ENCODE results near the gene RPS18. TPM values are rescaled to one million over a fixed set of nuclear protein-coding genes. Genes with fewer than 3 reads are reported as not detected.

The RPS18 gene
- polyA plus RNA-seq, 1 of the 3 experiments (the other 2 are of a cell fraction): 12,112 TPM

GRCh38 chr6:33320315-33321181, 48.7 kb downstream of the RPS18 start:
- no peak overlapping the region for H2AFZ ChIP-seq (ENCODE audit: low read depth)
- peaks cover 45% of the 10 kb centered on the region for H3K79me2 ChIP-seq (ENCODE audit: insufficient read depth)
- H3K9me2 ChIP-seq: no peaks in the 10 kb centered on the region
- ChIA-PET POLR2A (interaction anchor here (0.8 kb wide), 1 partner anchor 48 kb away, joined by 3 read pairs; the partner anchor contains the start of gene RPS18), CTCF (interaction anchor here (0.6 to 4.5 kb wide), 4 partner anchors 23 to 380 kb away, joined by 3 to 16 read pairs (median 6); no protein-coding TSS in a partner anchor)
- peak overlapping the region; percentile 54 to 88 for H3K27ac ChIP-seq (ENCODE audit: low read depth in 2 of 2, low read length in 1 of 2)
- H3K27me3 ChIP-seq (ENCODE audit: insufficient read depth): no peaks in the 10 kb centered on the region
- H4K20me1 ChIP-seq (ENCODE audit: insufficient read depth): no peaks in the 10 kb centered on the region
- TF ChIP-seq, protein P1, sequence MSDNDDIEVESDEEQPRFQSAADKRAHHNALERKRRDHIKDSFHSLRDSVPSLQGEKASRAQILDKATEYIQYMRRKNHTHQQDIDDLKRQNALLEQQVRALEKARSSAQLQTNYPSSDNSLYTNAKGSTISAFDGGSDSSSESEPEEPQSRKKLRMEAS (IDR thresholded peaks at IDR 0.05; ENCODE audit: low read depth): peak; percentile 85
- TF ChIP-seq NFIC (IDR thresholded peaks at IDR 0.05; ENCODE audit: borderline replicate concordance) (peak; percentile 73), FOSL2 (IDR thresholded peaks at IDR 0.05; ENCODE audit: borderline replicate concordance, low read depth) (peak; percentile 60; the same call in 1 of the 2 replicates), EZH2phosphoT487 (IDR thresholded peaks at IDR 0.05; ENCODE audit: borderline replicate concordance, low read depth) (no peak), JUND (IDR thresholded peaks at IDR 0.05) (peak; percentile 58; the same call in 1 of the 2 replicates), TCF12 (IDR thresholded peaks at IDR 0.05) (peak; percentile 26; the same call in 1 of the 2 replicates), RFX5 (IDR thresholded peaks at IDR 0.05; ENCODE audit: low read length) (no peak)
- TF ChIP-seq, protein P2, sequence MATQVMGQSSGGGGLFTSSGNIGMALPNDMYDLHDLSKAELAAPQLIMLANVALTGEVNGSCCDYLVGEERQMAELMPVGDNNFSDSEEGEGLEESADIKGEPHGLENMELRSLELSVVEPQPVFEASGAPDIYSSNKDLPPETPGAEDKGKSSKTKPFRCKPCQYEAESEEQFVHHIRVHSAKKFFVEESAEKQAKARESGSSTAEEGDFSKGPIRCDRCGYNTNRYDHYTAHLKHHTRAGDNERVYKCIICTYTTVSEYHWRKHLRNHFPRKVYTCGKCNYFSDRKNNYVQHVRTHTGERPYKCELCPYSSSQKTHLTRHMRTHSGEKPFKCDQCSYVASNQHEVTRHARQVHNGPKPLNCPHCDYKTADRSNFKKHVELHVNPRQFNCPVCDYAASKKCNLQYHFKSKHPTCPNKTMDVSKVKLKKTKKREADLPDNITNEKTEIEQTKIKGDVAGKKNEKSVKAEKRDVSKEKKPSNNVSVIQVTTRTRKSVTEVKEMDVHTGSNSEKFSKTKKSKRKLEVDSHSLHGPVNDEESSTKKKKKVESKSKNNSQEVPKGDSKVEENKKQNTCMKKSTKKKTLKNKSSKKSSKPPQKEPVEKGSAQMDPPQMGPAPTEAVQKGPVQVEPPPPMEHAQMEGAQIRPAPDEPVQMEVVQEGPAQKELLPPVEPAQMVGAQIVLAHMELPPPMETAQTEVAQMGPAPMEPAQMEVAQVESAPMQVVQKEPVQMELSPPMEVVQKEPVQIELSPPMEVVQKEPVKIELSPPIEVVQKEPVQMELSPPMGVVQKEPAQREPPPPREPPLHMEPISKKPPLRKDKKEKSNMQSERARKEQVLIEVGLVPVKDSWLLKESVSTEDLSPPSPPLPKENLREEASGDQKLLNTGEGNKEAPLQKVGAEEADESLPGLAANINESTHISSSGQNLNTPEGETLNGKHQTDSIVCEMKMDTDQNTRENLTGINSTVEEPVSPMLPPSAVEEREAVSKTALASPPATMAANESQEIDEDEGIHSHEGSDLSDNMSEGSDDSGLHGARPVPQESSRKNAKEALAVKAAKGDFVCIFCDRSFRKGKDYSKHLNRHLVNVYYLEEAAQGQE (IDR thresholded peaks at IDR 0.05; ENCODE audit: low read depth, low read length): no peak
- H3F3A ChIP-seq (replicated peaks; ENCODE audit: insufficient read depth): peaks cover 49% of the 10 kb centered on the region
- WGBS (ENCODE audit: low lambda C conversion rate): 30% methylated on average over 26 of the region's 32 CpGs
- no peak for DNase-seq
- H3K4me1 ChIP-seq (ENCODE audit: control insufficient read depth in 1 of 2, insufficient read depth in 2 of 2, low read depth in 1 of 2, low read length in 1 of 2): peaks cover 35 to 51% of the 10 kb centered on the region in 2 experiments; a peak in 3 of 4 replicates
- peak overlapping the region; percentile 79 to 91 for H3K4me3 ChIP-seq (ENCODE audit: low read depth in 2 of 2, low read length in 1 of 2)
- peaks cover 19 to 27% of the 10 kb centered on the region in 2 experiments for H3K36me3 ChIP-seq (replicated peaks in 1 of 2; ENCODE audit: control insufficient read depth in 1 of 2, insufficient read depth in 2 of 2, low read length in 1 of 2)
- peak overlapping the region; percentile 99 for H3K4me2 ChIP-seq
- no peaks in the 10 kb centered on the region for H3K9me3 ChIP-seq
- peak overlapping the region; percentile 87 for H3K9ac ChIP-seq

DNA sequence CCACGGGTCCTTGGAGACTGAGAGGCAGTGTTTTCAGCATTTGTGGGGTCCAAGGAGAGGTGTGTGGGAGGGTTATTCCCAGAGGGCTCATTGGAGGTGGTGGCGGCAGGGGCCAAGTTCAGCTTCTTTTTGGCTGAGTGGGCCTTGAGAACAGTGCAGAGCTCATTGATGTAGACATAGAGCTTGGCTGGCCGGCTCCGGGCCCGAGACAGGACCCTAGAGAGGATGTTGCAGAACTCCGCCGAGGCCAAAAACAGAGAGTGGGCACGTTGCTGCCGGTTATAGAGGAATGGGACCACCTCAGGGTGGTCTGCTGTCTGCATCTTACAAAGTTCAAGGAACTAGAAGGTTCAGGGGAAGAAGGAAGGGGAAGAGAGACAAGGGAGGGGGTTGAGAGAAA, 49.4 kb downstream of the RPS18 start:
- Histone ChIP-seq H3K9ac (peak overlapping the region; percentile 87; the same call in 1 of the 2 replicates), H3K4me1 (ENCODE audit: control insufficient read depth in 1 of 2, insufficient read depth in 2 of 2, low read depth in 1 of 2, low read length in 1 of 2) (peaks cover 35 to 51% of the 10 kb centered on the region in 2 experiments; a peak in 3 of 4 replicates), H3K4me2 (peak overlapping the region; percentile 99), H3K9me2 (no peaks in the 10 kb centered on the region), H3K4me3 (ENCODE audit: low read depth in 2 of 2, low read length in 1 of 2) (peak overlapping the region; percentile 79 to 91), H3K27me3 (ENCODE audit: insufficient read depth) (no peaks in the 10 kb centered on the region), H2AFZ (ENCODE audit: low read depth) (no peak overlapping the region), H3K36me3 (replicated peaks in 1 of 2; ENCODE audit: control insufficient read depth in 1 of 2, insufficient read depth in 2 of 2, low read length in 1 of 2) (peaks cover 19 to 27% of the 10 kb centered on the region in 2 experiments), H3F3A (replicated peaks; ENCODE audit: insufficient read depth) (peaks cover 52% of the 10 kb centered on the region), H3K79me2 (ENCODE audit: insufficient read depth) (peaks cover 44% of the 10 kb centered on the region), H4K20me1 (ENCODE audit: insufficient read depth) (no peaks in the 10 kb centered on the region), H3K27ac (ENCODE audit: low read depth in 2 of 2, low read length in 1 of 2) (peak overlapping the region; percentile 88 to 97), H3K9me3 (no peaks in the 10 kb centered on the region)
- POLR2A ChIA-PET: interaction anchor here (0.7 to 0.8 kb wide), 2 partner anchors 44 to 49 kb away, joined by 3 to 4 read pairs; partner anchors contain the start of genes B3GALT4 and RPS18
- CTCF ChIA-PET: interaction anchor here (0.6 to 4.5 kb wide), 3 partner anchors 24 to 379 kb away, joined by 3 to 16 read pairs (median 3); no protein-coding TSS in a partner anchor
- TF ChIP-seq PBX3 (IDR thresholded peaks at IDR 0.05) (no peak), NFIC (IDR thresholded peaks at IDR 0.05; ENCODE audit: borderline replicate concordance) (no peak), FOSL2 (IDR thresholded peaks at IDR 0.05; ENCODE audit: borderline replicate concordance, low read depth) (no peak), CTCF (IDR thresholded peaks at IDR 0.05) (no peak), NRF1 (IDR thresholded peaks at IDR 0.05; ENCODE audit: low read depth, low read length) (no peak), GABPA (IDR thresholded peaks at IDR 0.05; ENCODE audit: low read depth) (no peak)
- 52% methylated on average over 8 of the region's 9 CpGs for WGBS (ENCODE audit: low lambda C conversion rate)
- no peak for DNase-seq
